SU-DHL-6 (cell line): ENCODE measurements around the gene TDRD7.

Source experiments
- CTCF ChIP-seq: fragments of 200-600 bp; sonication (generic); IDR thresholded peaks from one replicate; pipeline ENCODE4 v1.5.1; 2017; ENCODE audit warnings: antibody characterized with exemption, mild to moderate bottlenecking, low read length, moderate library complexity; ENCODE audit not compliant: insufficient read depth, poor library complexity, severe bottlenecking
- EZH2phosphoT487 ChIP-seq: fragments of 200-600 bp; sonication (generic), shearing (Covaris generic); conservative IDR thresholded peaks from 2 replicates; pipeline ENCODE4 v1.6.1; 2018; ENCODE audit warnings: mild to moderate bottlenecking, antibody characterized with exemption, low read length, moderate library complexity, mixed read lengths

GRCh38 chr9:97374811-97375210, 37.1 kb upstream of the TDRD7 start:
- TF ChIP-seq CTCF = no peak
- no peak for TF ChIP-seq EZH2phosphoT487
